HPDE6-E6E7 (cell line): ENCODE measurements around the gene VCL.
"Not testable (repeated sequence)": the region's sequence is repeated elsewhere in the genome, so short reads cannot be mapped to it uniquely, and the experiment has no call there.

Experiments
- DNase-seq: peaks from one replicate; pipeline ENCODE4 v3.0.0; 2011; ENCODE audit warnings: missing footprints; ENCODE audit errors: extremely low spot score

The VCL gene

DNA sequence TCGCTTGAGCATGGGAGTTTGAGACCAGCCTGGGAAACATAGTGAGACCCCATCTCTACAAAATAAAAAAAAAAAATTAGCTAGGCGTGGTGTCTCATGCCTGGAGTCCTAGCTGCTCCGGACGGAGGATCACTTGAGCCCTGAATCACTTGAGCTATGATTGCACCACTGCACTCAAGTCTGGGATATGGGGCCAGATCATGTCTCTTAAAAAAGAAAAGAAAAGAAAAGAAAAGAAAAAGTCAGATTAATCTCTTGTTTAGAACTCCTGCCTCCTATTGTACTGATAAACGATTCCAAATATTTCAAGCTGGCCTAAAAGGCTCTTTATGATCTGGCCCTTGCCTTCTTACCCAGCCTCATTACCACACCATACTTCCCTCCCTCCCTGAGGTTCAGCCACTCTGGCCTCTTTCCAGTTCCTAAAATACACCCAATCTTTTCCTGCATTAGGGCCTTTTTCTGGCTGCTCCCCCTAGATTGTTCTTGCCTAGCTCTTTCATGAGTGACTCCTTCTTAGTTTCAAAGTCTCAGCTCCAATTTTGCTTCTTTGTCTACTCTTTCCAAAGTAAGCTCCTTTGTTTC lies 41.7 kb downstream of the VCL start:
- no peak for DNase-seq

DNA sequence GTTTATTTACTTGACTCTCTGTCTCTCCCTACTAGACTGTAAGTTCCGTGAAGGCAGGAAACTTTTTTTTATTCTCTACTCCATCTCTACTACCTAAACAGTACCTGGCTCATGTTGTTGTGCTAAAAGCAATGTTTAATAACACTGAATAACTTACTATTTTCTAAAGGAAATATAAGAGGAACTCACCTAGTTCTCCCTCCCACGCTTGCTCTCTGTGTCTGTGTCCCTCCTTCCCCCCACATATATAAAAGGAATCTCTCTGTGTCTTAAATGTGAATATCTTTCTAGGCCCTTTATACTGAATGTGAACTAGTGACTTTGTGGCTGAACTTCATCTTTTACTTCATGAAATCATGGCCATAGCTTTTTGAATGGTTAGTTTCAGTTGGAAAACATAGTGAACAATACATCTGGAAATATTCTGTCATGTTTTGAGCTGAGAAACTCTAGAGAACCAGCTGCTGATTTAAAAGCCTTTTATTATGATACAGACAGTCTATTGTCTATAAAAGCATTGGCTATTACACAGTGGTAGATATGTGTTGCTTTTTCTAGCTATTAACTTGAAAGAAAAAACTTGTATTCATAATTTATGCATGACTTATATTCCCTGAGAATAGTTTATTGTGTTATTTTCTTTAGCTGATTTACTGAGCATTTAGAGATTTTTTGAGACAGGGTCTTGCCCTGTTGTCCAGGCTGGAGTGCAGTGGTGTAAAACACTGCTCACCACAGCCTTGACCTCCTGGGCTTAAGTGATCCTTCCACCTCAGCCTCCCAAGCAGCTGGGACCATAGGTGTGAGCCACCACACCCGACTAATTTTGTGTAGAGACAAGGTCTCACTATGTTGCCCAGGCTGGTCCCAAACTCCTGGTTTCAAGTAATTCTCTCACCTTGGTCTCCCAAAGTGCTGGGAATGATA lies 42.5 kb downstream of the VCL start:
- no peak for DNase-seq

DNA sequence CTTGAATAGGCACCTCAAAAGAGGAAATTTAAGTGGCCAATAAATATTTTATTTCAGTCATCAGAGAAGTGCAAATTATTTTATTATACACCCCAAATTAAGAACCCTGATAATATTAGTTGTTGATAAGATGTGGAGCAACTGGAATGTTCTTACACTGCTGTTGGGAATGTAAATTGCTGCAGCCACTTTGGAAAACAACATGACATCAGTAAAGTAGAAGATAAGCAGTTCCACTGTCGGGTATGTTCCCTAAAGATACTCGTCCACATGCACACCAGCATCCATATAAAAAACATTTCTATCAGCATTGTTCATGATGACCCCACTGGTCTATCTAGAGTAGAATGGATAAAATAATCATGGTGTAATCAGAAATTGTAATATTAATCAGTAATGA lies 46.5 kb downstream of the VCL start:
- DNase-seq = no peak

DNA sequence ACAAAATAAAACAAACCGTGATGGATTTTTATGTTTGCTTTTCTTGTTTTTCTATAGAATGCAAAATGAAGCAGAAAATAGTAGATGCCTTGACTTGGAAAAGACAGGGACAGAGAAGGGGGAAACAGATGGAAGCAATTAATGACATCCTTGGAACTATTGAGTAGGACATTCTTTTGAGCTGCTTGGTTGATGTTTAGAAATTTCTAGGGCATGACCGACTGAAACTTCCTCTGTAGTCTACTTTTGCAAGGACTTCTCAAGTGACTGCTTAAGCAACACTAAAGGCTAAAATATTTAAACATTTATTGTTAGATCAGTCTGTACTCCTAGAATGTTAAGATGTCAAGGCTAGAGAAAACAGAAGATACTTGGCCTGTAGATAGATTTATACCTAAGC lies 49.4 kb downstream of the VCL start:
- DNase-seq = no peak

DNA sequence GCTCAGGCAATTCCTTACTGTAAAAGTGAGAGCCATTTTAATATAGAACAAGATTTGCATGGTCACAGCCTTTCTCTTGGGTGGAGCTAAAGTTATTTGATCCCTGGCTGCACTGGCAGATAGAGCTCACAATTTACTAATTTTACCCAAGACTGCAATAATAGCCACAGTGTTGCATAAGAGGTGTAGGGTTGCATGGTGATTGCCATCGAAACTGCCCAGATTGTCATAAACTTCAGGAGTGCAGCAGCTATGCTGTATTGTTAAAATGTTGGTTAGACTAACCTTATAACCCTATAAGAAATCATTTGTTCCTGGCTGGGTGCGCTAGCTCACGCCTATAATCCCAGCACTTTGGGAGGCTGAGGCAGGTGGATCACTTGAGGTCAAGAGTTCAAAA lies 50.0 kb downstream of the VCL start:
- DNase-seq = no peak

DNA sequence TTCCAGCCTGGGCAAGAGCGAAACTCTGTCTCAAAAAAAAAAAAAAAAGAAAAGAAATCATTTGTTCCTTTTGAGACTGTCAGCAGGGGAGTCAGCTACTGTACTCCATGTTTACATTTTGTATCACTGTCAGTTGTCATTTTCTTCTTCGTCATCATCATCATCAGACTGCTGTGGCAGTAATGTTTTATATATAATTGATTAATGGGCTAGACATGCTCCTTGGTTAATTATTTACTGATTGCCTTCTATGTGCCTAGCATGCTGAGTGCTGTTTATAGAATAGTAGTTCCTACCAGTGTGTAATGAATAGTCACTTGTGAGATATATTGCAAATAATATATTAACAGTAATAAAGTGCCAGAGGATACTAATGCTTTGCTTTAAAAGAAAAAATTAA lies 50.5 kb downstream of the VCL start:
- DNase-seq = no peak

DNA sequence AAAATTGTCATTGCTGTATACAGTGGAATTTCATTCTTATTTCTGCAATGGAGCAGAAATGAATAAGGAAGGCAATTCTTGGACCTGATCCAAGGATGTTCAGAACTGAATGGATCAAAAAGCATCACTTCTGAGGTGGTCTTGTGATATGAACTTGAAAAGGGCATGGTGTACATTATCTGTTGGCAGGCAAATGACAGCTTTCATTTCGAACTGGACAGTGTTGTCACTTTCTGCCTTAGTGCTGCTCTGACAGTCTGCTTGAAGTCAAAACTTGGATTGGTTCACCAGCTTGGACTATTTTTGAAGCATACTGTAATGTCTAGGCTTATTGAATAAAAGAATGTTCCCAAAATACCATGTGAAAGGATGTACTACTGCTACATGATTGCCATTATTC lies 52.0 kb downstream of the VCL start:
- no peak for DNase-seq

DNA sequence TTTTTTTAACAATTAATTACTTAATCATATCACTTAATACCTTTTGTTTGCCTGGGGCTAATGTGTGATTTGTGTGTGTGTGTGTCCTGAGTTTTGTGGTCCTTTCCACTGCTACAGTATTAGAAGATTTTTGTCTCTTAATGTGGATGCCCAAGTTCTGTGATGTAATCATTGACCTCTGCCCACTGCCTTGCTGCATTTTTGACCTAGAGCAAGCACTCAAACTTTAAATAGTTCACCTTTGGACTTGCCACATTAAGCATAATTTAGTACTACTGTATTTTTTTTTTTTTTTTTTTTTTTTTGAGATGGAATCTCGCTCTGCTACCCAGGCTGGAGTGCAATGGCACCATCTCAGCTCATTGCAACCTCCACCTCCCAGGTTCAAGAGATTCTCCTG lies 52.7 kb downstream of the VCL start:
- no peak for DNase-seq

DNA sequence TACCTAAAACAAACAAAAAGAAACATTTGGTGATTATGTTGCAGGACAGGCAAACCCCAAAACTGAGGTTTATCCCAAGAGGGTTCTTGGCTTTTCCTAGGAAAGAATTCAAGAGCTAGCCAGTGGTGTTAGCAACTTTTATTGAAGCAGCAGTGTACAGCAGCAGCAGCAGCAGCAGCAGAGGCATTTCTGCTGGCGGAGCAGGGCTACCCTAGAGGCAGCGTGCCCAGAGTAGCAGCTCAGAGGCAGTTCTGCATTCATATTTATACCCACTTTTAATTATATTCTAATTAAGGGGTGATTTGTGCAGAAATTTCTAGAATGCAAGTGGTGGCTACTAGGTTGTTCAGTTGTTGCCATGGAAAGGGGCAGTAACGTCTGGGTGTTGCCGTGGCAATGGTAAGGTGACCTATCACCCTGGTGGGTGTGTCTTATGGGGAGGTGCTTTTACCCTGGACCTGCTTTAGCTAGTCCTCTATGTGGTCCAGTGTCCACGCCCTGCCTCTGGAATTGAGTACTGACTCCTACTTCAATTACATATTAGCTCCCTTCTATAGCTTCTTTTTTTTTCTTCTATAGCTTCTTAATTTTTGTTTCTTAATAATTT lies 53.9 kb downstream of the VCL start:
- DNase-seq = no peak

DNA sequence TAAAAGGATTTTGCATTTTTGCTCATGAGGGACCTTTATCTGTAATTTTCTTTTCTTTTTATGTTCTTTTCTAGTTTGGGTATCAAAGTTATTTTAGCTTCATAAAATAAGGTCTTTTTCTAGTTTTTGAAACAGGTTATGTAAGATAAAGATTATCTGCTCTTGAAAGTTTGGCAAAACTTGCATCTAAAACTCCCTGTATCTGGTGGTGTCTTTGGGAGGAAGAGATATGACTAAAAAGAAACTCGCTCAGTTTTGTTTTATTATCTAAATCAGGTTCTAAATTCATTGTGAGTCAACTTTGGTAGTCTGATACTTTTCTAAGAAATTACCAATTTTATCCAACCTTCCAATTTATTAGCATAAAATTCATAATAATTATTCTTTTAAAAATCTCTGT lies 55.1 kb downstream of the VCL start:
- no peak for DNase-seq

DNA sequence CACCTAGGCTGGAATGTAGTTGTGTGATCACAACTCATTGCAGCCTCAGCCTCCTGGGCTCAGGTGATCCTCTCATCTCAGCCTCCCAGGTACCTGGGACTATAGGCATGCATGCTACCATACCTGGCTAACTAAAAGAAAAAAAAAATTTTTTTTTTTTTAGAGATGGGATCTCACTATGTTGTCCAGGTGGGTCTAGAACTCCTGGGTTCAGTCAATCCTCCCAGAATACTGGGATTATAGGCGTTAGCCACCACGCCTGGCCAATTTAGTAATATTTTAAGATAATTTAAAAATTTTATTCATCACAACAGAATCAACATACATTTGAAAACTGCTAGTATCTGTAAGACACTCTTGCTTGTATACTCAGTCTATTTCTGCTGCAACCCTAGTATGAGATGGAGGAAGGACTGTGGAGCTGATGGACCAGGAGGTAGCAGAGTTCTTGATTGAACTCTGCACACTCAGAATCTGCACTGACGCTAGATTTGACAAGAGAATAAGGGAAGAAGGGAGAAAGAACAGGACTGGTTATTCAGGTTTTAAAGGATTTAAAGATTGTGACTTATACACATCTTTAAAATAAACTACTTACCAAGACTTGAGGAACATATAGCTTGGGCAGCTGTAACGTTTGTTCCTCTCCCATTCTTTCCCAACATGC lies 57.6 kb downstream of the VCL start:
- DNase-seq = peak; percentile 6

DNA sequence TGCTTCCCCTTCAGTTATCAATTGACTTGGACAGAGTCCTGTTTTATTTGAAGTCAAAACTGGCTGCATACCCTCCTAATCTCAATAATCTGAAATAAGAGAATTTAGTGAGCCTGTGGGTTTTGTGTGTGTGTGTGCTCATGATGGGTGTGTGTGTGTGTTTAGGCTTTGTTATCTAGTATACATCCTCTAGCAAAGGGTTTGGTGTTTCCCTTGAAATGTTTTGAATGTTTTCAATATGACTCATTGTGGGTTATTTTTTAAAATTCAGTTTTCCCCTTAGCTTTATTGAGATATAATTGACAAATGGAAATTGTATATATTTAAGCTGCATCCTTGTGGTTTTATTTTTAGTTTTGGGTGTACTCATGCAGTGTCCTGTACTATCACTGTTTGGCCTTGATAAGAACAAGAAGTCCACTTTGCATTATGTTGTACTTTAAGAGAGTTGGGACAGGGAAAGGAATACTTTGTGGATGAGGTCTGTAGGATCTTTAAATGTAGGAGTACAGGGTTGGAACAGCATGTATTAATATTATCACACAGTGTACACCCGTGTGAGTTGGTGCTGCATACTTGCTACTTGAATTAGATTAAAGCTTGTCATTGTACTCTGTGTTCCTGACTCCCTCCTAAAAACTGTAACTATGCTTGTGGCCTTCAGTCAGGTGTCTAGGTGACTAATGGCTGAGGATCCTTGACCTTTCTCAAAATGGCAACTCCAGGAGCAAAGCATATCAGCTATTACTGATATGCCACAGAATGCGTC lies 58.3 kb downstream of the VCL start:
- DNase-seq = no peak

DNA sequence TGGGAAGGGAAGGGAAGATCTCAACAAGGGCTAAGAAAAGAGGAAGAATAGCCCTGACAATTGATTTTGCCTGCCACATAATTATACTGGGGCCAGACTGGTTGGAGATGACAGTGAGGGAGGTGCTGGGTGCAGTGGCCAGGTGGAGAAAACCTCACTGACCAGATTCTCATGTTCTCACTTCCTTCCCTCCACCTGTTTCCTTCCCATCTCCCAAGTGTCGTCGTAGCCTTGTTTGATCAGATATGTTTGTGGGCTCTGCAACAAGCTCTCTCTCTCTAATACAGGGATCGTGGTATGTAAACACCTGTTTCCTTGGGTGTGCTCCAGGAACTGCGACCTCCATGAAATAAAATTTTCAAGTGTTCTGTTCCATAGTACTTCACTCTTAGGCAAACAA lies 60.2 kb downstream of the VCL start:
- DNase-seq = no peak

DNA sequence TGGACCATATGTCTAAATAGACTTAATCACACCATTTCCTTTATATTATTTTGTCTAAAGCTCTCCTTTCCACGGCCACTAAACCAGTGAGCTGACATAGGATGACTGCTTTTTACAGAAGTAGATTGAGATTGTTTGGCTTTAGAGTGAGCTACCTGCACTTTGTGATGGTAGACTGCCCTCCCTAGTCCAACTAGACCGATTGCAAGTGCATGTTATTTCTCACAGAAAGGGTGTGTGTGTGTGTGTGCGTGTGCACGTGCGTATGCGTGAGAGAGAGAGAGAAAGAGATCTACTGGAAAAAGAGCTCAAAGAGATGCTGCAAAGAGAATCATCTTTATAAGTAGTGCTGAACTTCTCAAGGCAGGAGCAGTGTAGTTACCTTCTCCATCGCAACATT lies 60.7 kb downstream of the VCL start:
- DNase-seq = no peak

DNA sequence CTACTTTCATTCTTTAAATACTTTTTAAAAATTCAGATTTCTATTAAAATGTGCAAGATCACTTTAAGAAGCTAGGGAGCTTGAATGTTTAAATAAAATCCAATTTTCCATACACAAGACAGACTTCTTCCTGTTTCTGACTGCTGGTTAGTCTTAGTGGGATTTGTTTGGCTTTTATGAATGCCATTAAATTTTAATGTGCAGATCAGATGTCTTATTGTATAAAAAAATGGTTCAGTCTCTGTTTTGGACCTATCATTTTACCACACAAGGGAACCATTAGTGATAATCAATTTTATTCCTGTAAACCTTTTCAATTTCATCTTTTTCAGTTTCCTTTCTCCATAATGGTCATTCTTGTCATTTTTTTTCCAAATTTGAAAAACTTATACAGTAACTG lies 63.2 kb downstream of the VCL start:
- no peak for DNase-seq

DNA sequence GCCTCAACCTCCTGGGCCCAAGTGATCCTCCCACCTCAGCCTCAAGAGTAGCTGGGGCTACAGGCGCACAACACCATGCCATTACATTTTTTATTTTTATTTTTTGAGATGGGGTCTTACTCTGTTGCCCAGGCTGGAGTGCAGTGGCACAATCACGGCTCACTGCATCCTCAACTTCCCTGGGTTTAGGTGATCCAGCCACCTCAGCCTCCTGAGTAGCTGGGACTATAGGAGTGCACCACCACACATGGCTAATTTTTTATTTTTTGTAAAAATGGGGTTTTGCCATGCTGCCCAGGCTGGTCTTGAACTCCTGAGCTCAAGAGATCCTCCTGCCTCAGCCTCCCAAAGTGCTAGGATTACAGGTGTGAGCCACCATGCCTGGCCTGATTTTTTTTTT lies 64.1 kb downstream of the VCL start:
- DNase-seq = not testable (repeated sequence)

DNA sequence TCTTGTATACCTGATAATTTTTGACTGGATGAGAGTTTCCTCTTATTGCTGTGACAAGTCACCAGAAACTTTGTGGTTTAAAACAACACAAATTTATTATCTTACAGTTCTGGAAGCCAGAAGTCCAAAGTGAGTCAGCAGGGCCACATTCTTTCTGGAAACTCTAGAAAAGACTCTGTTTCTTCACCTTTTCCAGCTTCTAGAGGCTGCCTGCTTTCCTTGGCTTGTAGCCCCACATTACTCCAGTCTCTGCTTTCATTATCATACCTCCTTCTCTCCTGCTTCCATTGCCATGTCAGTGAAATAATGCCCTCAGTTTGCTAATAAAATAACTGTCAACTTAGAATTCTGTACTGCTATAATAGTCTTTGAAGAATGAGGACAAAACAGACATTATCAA lies 65.3 kb downstream of the VCL start:
- no peak for DNase-seq

DNA sequence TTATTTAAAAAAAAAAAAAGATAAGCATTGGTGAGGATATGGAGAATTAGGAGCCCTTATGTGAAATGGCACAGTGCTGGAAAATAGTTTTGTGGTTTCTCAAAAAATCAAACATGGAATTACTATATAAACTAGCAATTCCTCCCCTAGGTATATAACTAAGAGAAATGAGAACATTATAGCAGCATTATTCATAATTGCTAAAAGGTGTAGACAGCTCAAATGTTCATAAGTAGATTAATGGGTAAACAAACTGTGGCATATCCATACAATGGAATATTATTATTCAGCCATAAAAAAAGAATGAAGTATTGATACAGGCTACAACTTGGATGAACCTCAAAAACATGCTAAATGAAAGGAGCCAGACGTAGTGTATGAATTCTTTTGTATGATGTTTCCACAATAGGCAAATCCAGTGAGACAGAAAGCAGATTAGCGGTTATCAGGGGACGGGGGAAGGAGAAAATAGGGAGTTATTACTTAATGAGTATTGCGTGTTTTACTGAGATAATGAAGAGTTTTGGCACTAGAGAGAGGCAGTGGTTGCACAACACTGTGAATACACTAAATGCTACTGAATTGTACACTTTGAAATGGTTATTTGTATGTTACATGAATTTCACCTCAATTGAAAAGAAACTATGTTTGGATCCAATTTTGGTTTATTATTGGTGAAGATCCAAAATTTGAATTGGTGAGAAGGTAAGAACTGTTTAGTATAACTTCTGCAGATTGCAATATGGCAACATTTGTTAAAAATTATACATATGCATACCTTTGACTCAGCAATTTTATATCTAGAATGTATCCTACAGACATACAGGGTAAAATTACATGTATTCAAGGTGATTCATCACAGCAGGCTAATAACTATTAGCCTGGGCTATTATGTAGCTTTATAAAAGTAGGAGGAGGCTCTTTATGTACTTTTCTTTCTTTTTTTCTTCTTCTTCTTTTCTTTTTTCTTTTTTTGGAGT lies 69.7 kb downstream of the VCL start:
- DNase-seq = no peak

DNA sequence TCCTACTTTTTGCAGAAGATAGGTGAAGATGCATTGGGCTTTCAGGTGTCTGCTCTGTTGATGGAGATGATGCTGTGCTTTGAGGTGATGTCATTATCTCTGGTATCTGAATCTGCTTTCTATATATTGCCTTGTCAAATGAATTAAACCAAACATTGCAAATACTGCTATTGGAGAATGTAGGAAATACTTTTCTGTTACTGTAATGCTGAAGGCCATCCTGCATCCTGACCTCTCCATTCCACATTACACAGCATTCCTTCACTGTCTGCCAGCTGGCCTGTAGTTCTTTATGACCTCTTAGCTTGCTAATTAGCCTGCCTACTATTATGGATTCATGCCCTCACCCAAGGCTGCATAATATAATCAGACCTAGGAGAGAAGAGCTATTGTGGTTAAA lies 73.2 kb downstream of the VCL start:
- DNase-seq = no peak

DNA sequence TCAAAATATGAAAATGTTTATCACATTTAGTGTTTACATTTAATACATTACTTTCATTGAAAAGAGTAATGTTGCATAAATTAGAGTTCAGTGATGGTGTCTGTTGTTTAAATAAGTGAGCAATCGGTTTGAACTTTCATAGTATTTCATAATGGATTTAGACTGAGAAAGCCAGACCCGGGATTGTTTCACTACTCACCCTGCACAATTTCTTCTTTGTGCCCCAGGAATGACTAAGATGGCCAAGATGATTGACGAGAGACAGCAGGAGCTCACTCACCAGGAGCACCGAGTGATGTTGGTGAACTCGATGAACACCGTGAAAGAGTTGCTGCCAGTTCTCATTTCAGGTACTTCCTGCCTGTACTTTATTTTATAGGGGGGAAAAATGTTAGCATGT lies 74.6 kb downstream of the VCL start:
- peak; percentile 26 for DNase-seq

DNA sequence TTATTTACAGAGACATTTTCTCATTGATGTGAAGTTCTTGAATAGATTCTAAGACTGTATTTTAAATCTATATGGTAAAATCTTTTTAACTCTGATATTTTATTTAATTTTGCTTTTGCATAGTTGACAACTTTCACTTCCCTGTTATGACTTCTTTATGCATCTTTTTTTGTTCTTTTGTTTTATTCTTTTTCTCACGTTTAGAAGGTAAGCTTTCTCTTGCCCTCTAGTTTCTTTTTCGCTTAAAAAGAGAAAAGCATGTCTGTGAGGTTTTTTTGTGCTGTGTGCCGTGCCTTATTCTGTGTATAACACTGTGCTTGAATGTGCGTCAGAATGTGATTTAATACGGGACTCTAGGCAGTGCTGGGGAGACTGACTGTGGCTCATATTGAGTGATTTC lies 78.0 kb downstream of the VCL start:
- no peak for DNase-seq
